HG02973 (cell line): ENCODE results near the gene CHIT1.

Source experiments
- ATAC-seq: cut with Tn5 transposase; IDR thresholded peaks from one replicate; pipeline ENCODE4 v1.9.1; 2021; ENCODE audit warnings: moderate library complexity; ENCODE audit not compliant: unreplicated experiment

The CHIT1 gene

GRCh38 chr1:203217139-203217655 is 12.3 kb downstream of the CHIT1 start:
- no peak for ATAC-seq

GRCh38 chr1:203216274-203217138 is 13.0 kb downstream of the CHIT1 start:
- no peak for ATAC-seq

GRCh38 chr1:203215573-203215972 is 13.9 kb downstream of the CHIT1 start:
- no peak for ATAC-seq

- no peak for ATAC-seq
Observed at GRCh38 chr1:203214871-203215270, 14.6 kb downstream of the CHIT1 start.

GRCh38 chr1:203213126-203213525 is 16.3 kb downstream of the CHIT1 start:
- ATAC-seq: no peak

GRCh38 chr1:203211812-203212211 is 17.7 kb downstream of the CHIT1 start:
- no peak for ATAC-seq

GRCh38 chr1:203210988-203211387 is 18.5 kb downstream of the CHIT1 start:
- ATAC-seq: no peak

GRCh38 chr1:203210350-203210749 is 19.1 kb downstream of the CHIT1 start:
- no peak for ATAC-seq

- ATAC-seq: no peak
Observed at GRCh38 chr1:203208181-203208580, 21.3 kb downstream of the CHIT1 start.

GRCh38 chr1:203207751-203208150 is 21.7 kb downstream of the CHIT1 start:
- no peak for ATAC-seq

GRCh38 chr1:203206129-203206687 is 23.3 kb downstream of the CHIT1 start:
- ATAC-seq: no peak

- ATAC-seq: no peak
Observed at GRCh38 chr1:203204756-203205155, 24.7 kb downstream of the CHIT1 start.

GRCh38 chr1:203202431-203203245 is 26.8 kb downstream of the CHIT1 start:
- no peak for ATAC-seq

- no peak for ATAC-seq
Observed at GRCh38 chr1:203201516-203202205, 27.8 kb downstream of the CHIT1 start.

- ATAC-seq: no peak
Observed at GRCh38 chr1:203200916-203201315, 28.6 kb downstream of the CHIT1 start.

- no peak for ATAC-seq
Observed at GRCh38 chr1:203199816-203200571, 29.5 kb downstream of the CHIT1 start.

GRCh38 chr1:203199481-203199815 is 30.0 kb downstream of the CHIT1 start:
- no peak for ATAC-seq

- no peak for ATAC-seq
Observed at GRCh38 chr1:203199002-203199401, 30.5 kb downstream of the CHIT1 start.

- no peak for ATAC-seq
Observed at GRCh38 chr1:203197625-203198024, 31.8 kb downstream of the CHIT1 start.

GRCh38 chr1:203196371-203196770 is 33.1 kb downstream of the CHIT1 start:
- no peak for ATAC-seq
